HEK293T (cell line): ENCODE data around the gene TACC2.

ENCODE experiments used
- ARNT ChIP-seq: fragments of 450-650 bp; IDR thresholded peaks from 2 replicates; pipeline ENCODE4 v1.6.1; 2017; ENCODE audit warnings: mild to moderate bottlenecking
- FOXA1 ChIP-seq: fragments of 450-650 bp; IDR thresholded peaks from 2 replicates; pipeline ENCODE4 v1.6.1; 2016; ENCODE audit warnings: mild to moderate bottlenecking
- HDGF ChIP-seq: fragments of 450-650 bp; IDR thresholded peaks from 2 replicates; pipeline ENCODE4 v1.6.1; 2017; ENCODE audit warnings: antibody characterized with exemption, borderline replicate concordance
- LEF1 ChIP-seq: fragments of 450-650 bp; IDR thresholded peaks from 2 replicates; pipeline ENCODE4 v1.6.1; 2017; ENCODE audit warnings: mild to moderate bottlenecking, borderline replicate concordance
- SUZ12 ChIP-seq: fragments of 450-650 bp; IDR thresholded peaks from 2 replicates; pipeline ENCODE4 v1.6.1; 2016; ENCODE audit warnings: mild to moderate bottlenecking
- TARDBP ChIP-seq: fragments of 450-650 bp; IDR thresholded peaks from 2 replicates; pipeline ENCODE4 v1.6.1; 2016
- ZNF384 ChIP-seq: fragments of 450-650 bp; IDR thresholded peaks from 2 replicates; pipeline ENCODE4 v1.6.1; 2016

DNA sequence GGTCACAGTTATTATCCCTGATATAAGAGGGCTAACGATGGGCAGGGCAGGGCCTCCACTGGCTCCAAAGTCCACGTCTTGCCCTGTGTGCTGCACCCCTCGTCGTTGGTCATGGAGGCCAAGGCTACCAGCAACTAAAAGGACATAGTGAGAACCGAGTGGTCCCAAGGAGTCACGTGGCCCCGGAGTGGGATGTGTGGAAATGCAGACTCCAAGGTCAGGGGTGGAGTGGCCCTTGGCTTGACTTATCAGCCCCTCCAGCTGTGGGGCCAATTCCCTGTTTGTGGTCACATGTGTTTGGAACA lies 312.8 kb downstream of the TACC2 start:
- TF ChIP-seq HDGF (no peak), TARDBP (no peak), FOXA1 (no peak), ARNT (no peak), LEF1 (no peak), ZNF384 (no peak), SUZ12 (no peak)
